Bronchial epithelial cell (primary cell): ENCODE data around the gene KRT7. TPM values are rescaled to one million over a fixed set of nuclear protein-coding genes. Genes with fewer than 3 reads are reported as not detected.
A peak's percentile ranks its signal among the peaks of the same experiment; 100 is the strongest.

ENCODE experiments used
- DNase-seq: peaks from one replicate; pipeline ENCODE4 v3.0.0-alpha.2; 2010; ENCODE audit warnings: low read depth
- FAIRE-seq: peaks from 2 replicates; lab custom pipeline; 2011; peaks lifted over from hg19 to GRCh38; lab: Jason Lieb, UNC
- H3K27me3 ChIP-seq: 2 replicates; pipeline ENCODE4 v1.5.1; 2011; ENCODE audit warnings: low read length; ENCODE audit not compliant: control insufficient read depth, insufficient read depth
- H3K36me3 ChIP-seq: 2 replicates; pipeline ENCODE4 v1.5.1; 2011; ENCODE audit warnings: low read length; ENCODE audit not compliant: control insufficient read depth, insufficient read depth
- H3K4me3 ChIP-seq: 2 replicates; pipeline ENCODE4 v1.5.1; 2011; ENCODE audit warnings: mild to moderate bottlenecking, low read depth, low read length, control low read depth
- CTCF ChIP-seq: IDR thresholded peaks from 2 replicates; pipeline ENCODE4 v1.5.1; 2011; ENCODE audit warnings: mild to moderate bottlenecking, moderate library complexity, low read length, control low read depth, inconsistent platforms; ENCODE audit not compliant: insufficient read depth, severe bottlenecking
- total RNA-seq: library from RNA; depleted of rRNA; stranded (reverse); fragments of >200 nt; gene quantifications from 2 replicates; pipeline ENCODE4 v1.2.1, GENCODE V29; 2014

KRT7 gene
- total RNA-seq, 1 donor from 2014 or later = 895 TPM

GRCh38 chr12:52186118-52186840 is 46.8 kb upstream of the KRT7 start:
- Histone ChIP-seq H3K4me3 (no peak overlapping the region), H3K27me3 (no peaks in the 10 kb centered on the region), H3K36me3 (no peaks in the 10 kb centered on the region)
- peak; percentile 82 for DNase-seq
- FAIRE-seq = no peak
- TF ChIP-seq CTCF = no peak

GRCh38 chr12:52187206-52187605 is 45.8 kb upstream of the KRT7 start:
- FAIRE-seq = no peak
- DNase-seq = no peak
- H3K4me3 ChIP-seq = no peak overlapping the region
- H3K27me3 ChIP-seq = no peaks in the 10 kb centered on the region
- no peak for TF ChIP-seq CTCF
- H3K36me3 ChIP-seq = no peaks in the 10 kb centered on the region

- no peak for FAIRE-seq
- H3K27me3 ChIP-seq = no peaks in the 10 kb centered on the region
- no peak for TF ChIP-seq CTCF
Measured at GRCh38 chr12:52187640-52188039, 45.4 kb upstream of the KRT7 start.

GRCh38 chr12:52188658-52189057 is 44.4 kb upstream of the KRT7 start:
- no peak for TF ChIP-seq CTCF
- no peak for DNase-seq
- no peak overlapping the region for H3K4me3 ChIP-seq
- no peaks in the 10 kb centered on the region for H3K27me3 ChIP-seq
- H3K36me3 ChIP-seq = no peaks in the 10 kb centered on the region
- no peak for FAIRE-seq

More at GRCh38 chr12:52187640-52188039, 45.4 kb upstream of the KRT7 start:
- no peak for DNase-seq
- Histone ChIP-seq H3K4me3 (no peak overlapping the region), H3K36me3 (no peaks in the 10 kb centered on the region)

GRCh38 chr12:52189376-52190174 is 43.5 kb upstream of the KRT7 start:
- DNase-seq (no peak), FAIRE-seq (no peak)
- Histone ChIP-seq H3K27me3 (no peaks in the 10 kb centered on the region), H3K4me3 (no peak overlapping the region), H3K36me3 (no peaks in the 10 kb centered on the region)
- no peak for TF ChIP-seq CTCF
